NCI-H82 treated with DMSO at 0.1 percent for 48 hours (cell line): ENCODE measurements around the gene KIF6.

Experiments
- DNase-seq: peaks from one replicate; lab custom pipeline; 2025; ENCODE audit not compliant: unreplicated experiment; lab: John Stamatoyannopoulos, UW

KIF6 gene

DNA sequence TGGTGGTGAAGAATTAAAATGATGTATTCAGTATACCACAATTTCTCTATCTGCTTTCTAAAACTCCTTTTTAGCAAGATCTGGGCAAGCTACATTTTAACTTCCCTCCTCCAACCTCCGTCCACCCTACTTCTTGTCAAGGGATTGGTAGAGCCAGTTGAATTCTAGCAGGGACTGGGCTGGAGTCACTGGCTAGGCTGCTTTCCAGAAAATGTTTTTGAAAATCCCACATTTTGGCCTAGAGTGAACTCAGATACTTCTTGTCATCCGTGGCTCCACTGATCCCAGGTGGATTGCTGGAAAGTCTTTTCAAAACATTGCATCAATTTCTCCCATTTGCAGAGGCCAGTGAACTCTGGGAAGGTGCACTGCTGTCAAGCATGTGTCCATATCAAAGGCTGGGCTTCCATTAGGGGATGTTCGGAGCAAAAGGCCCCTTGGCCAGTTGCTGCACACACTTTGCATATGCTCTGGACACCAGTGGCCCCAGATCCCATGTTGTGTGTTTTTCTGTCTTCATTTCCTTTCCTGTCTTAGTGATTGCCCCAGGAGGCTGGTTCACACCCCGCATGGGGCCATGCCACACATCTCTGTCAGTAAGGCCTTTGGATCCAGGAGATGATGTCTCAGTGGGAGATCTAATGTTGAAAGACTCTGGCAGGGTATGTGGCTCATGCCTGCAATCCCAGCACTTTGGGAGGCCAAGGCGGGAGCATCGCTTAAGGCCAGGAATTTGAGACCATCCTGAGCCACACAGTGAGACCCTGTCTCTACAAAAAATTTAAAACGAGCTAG lies 391.4 kb downstream of the KIF6 start:
- DNase-seq, result no peak

DNA sequence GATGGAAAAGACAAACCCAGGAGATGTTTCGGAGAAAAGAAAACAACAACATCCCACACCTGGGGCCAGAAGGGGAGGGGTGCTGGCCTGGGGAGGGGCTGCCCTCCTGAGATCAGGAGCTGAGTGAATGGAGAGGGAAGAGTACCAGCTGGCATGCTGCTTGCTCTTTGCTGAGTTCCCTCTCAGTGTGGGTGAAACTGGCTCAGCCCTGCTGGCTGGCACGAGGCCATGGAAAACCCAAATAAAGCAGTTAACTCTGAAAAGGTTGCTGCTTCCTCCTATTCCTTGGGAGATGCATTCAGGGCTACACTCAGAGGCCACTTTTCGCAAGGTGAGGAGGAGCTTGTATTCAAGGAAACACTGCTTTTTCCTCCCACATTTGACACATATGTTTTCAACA lies 394.7 kb downstream of the KIF6 start:
- DNase-seq, result no peak

DNA sequence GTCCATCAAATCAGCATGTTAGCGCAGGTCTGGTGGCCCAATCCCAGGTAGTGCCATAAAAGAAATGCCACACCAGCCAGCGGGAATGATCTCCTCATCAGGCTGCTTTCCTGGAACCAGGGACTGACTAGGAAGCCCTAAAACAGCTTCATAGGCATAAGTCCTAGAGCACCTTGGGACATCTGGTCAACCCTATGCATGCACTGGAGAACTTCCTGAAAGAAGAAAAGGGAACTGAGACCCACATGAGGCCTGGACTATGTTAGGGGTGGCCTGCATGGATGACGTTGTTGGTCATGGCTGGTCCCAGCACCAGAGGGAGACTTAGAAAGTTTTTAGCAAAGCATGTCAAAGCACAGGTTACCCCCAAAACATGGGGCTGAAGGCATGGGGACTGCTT lies 395.2 kb downstream of the KIF6 start:
- no peak for DNase-seq

DNA sequence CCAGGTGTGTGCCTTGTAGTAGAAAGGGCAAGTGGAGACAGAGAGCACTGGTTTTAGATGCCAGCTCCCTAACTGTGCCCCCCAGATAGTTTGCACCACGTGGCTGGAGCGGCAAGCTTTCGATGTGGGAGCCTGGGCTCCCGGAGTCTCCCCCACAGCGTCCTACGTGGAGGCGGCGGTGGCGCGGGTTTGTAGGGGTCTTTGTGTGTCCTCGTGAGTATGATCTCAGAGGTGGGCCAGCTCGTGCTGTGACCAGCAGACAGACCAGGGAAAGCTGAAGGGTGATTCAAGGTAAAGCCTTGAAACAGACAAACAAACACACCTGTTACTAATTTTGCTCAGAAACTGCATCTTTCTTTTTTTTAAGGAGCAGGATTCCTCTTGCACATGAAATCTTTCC lies 397.1 kb downstream of the KIF6 start:
- no peak for DNase-seq

DNA sequence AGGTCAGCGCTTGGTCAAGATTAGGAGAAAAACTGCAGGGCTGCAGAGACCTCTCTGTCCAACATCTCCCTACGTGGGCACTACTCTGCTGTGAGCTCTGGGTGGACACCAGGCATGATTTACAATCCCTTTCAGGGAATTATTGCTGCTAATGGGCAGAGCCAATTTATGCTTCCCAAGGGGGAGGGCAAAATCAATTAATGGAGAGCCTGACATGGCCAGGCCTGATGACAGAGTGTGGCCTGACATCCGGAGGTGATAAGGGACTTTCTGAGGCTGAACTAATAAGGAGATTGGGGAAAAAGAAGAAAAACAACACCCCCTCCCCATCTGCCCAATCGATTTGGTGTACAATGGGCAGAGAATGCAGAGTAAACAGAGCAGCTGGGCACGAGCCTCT lies 397.7 kb downstream of the KIF6 start:
- DNase-seq, result peak; percentile 52

DNA sequence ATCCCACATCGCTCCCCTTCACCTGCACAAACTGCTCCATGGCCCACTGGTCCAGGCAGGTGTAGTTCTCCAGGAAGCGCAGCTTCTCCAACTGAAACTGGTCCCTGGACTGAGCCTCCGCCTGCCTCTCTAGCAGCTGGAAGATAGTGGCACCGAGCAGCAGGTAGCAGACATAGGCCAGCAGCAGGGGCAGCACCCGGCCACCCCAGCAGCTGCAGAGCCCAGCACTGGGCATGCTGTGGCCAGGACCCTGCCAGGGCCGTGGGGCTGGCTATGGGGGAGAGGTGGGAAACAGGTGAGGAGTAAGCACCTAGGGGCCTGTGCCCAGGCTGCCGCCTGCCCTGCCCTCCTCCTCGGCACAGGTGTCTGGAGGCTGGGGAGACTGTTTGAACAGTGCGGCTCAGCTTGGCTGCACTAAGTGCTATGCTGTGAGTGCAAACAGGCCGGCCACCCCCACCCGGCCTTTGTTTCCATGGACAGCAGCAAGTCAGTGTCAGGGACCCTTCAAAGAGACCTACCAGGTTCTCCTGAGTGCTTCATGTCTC lies 402.8 kb downstream of the KIF6 start, which contains the start of gene KCNK16:
Gene KCNK16, minus strand, starts transcription at position 397 of the 545 bp plus-strand sequence. Its CDS starts 162 bp downstream, at position 235.
- DNase-seq, result no peak

DNA sequence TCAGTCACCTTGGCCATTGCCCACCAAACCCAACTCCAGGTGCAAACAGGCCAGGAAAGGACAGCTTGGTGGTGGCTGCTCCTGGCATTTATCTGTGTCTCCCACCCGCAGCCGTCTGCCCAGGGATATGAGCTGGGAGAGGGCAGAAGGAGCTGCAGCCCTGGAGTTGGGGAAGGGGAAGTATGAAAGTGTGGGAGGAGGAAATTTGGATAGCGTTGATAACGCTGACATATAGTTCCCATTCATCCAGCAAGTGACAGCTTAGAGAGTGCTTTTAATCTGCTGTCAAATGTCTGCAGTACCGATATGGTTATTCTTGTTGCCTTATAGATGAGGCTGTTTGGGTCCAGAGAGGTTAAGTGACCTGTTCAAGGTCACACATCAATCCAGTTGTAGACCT lies 403.4 kb downstream of the KIF6 start:
- no peak for DNase-seq

DNA sequence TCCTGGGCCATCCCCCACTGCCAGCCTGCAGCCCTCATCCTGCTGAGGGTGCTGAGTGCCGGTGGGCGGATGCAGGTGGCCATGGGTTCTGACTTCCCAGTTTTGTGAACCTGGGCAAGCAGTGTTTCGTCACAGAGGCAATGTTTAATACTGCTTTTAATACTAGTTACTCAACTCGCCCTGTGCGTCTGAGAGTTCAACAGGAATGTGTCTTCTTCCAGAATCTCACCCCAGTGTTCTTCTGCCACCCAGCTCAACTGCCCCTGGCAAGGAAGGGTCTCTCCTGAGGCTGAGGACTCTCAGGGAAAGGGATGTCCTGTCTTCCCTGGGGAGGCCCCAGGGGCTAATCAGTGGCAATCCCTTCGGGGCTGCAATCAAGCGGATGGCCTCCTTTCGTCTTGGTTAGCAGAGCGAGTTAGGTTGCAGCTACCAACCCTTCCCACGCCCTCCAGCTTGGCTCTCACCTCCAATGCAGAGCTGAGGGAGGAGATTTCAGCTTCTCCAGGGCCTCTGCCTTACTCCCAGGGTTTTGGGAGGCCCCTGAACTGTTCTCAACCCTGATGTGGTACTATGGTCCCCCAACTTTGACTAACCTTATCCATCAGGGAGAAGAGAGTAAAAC lies 404.7 kb downstream of the KIF6 start:
- no peak for DNase-seq

DNA sequence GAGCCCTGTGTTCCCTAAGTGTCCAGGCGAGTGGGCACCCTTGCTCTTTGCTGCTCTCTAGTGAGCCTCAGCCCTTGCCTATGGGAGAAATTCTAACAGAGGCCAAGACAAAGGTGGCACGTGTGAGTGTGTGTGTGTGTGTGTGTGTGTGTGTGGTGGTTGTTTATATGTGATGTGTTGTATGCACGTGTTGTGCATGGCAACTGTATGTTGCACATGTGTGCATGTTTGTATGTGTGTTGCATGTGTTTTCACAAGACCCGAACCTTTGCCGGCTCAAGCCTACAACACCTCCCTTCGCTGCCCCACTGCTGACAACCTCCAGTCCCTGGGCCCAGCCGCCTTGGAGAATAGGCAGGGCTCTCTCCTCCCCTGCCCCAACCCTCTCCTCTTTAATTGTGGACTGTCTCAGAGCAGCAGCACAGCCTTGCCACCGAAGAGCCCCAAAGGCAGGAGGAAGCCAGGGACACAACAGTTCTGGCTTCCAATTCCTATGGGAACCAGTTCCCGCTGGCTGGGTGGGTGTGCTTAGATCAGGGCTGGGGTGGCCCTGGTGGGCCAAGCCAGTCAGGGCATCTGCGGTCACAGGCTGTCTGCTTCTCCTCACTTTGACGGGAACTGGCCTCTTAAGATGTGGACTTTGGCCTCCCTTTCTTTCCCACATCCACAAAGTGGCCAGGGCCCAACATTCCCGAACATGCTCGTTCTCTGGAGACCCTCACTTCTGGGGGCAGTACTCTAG lies 405.4 kb downstream of the KIF6 start:
- DNase-seq, result no peak

DNA sequence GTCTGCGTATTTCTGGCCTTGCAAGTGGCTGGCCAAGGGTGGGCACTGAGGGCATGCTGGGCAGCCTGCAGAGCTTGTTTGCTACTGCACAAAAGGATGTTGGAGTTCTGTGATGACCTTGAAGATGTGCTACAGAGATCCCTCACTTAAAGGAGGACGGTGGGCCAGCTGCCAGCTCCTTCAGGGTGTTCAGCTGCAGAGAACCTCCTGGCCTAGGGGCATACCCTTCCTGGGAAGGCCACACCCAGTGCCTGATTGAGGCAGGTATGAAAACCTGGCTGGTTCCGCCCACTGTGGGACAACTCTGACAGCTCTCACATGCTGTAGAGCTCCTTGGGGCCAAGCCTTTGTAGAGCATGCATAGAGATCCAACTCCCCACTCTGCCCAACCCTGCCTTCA lies 408.0 kb downstream of the KIF6 start:
- no peak for DNase-seq

DNA sequence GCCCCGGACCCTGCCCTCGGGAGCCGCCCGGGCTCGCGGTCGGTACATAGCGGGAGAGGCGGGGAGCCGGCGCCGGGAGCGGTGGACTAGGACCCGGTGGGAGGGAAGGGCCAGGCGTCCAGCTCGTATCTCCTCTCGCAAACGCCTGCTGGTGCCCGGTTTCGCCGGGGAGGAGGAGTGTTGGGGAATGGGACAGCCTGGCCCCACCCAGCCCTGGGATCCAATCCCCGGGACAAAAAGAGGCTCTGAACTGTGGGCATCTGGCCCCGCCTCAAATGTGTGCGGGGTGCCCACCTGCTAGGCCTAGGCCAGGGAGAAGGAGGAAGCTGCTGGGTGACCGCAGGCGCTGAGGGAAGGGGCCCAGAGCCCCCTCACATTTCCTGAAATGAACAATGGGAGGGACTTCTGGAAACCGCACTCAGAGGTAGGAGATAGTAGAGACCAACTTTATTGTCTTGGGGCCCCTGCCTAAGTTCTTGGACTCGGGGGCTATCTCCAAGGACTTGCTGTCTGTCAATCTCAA lies 410.9 kb downstream of the KIF6 start, which contains the start of gene KCNK17:
Gene KCNK17, minus strand, starts transcription at position 147 of the 523 bp plus-strand sequence. Its CDS starts 99 bp downstream, at position 48.
- no peak for DNase-seq

DNA sequence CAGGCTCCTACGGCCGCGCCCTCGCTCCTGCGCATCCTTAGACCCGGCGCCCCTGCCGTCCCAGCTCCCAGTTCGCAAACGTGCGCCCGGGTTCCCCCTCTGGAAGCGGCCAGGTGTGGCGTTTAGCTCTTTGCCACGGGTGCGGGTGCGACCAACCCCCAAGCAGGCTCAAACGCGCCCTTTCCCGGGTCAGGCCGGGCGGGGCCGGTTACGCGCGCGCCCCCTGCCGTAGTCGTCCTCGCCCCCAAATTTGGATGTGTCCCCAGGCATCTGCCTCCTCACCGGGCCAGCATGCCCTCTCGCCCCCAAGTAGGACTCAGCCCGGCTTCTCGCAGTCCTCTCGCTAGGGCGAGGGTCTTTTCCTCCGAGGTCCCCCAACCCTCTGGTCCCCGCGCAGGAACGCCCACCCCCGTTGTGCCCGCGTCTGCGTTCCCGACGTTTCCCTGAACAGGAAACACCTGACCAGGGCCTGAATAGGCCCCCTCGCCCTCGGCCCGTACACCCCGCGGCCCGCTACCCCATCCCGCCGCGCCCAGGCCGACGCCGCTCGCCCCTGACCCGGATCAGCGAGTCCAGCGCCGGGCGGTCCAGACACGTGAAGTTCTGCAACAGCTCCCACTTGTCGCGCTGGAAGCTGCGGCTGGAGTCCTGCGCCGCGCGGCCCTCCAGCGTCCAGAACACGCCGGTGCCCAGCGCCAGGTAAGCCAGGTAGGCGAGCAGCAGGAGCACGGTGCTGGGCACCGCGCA lies 411.5 kb downstream of the KIF6 start:
- no peak for DNase-seq

DNA sequence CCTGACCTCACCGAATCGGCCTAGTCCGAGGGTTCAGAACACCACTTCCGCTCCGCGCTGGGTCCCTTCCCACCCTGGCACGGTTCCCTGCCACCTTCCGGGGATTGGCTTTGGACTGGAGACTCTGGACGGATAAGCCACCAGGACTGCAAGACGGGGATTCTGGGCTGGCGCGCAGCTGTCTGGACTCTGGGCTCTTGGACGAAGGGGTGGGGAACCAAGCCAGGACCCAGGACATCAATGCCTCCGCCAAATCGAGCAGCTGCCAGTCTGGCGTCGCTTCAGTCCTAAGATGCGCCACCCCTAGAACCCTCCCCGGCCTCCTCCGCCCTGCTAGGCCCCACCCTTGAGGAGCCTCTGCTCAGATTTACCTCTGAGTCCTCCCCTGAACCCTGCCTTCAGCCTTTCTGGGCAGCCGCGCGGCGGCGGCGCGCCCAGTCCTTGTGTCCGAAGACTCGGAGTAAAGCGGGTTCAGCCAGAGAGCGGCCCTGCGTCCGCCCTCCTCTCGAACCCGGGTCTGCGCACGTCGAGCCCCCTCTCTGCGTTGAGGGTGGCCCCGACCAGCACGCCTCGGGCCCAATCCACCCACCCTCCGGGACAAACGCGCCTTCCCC lies 412.2 kb downstream of the KIF6 start:
- DNase-seq, result no peak

DNA sequence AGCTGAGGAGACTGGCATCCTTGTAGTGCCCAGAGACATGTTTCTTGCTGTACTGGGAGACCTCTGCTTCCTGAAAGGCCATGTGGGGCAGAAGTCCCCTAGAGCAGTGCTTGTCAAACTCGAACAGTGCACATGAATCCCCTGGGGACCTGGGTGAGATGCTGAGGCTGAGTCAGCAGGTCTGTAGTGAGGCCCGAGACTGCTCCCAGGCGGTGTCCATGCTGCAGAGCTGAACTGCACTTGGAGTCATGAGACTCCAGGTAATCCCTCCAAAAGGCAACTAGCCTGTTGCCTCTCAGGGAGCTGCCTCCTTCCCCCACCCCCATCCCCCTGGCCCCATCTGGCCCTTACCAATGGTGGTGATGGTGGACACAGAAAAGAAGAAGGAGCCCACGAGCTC lies 414.7 kb downstream of the KIF6 start:
- DNase-seq, result no peak

DNA sequence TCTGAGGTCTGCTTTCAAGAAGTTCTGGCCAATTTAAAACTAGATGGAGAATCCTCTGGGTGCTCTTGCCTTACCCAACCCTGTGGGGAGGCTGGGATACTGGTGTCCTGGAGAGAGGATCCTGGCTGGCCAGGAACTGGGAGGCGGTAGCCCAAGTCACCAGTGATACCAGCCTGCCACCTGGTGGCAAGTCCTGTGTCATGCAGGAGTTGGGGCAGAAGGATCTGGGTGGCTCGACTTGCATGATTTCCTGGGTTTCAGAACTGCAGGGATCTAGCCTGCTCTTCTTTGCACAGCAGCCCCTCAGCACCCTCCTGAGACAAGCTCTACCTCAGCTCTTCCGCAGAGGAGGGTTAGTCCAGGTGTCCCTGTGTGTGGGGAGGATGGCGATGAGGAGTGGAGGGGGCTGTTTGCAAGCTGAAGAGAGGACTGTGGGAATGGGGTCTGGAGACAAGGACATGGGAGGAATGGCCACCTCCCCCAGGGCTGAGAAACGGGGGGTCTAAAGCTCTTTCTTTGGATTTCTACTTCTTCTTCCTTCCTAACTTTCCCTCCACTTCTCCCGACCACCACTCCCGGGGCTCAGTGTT lies 415.2 kb downstream of the KIF6 start:
- DNase-seq, result peak; percentile 49

DNA sequence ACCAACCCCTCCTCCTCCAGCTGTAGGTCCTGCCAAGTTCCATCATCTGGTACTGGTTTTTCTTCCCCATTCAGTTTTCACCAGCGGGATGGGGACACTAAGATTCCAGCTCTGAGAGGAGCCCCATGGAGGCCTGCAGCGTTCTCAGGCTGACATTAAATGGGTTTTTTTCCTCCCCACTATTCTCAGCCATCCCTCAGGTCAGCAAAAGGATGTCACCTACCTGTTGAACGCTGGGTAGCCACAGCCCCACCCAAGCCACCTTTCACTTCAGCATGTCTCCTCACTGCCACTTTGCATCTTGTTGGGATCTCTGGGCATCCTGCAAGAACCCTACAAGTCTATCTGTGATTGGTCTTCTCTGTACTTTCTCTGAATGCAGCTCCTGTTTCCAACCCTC lies 417.7 kb downstream of the KIF6 start:
- DNase-seq, result no peak

DNA sequence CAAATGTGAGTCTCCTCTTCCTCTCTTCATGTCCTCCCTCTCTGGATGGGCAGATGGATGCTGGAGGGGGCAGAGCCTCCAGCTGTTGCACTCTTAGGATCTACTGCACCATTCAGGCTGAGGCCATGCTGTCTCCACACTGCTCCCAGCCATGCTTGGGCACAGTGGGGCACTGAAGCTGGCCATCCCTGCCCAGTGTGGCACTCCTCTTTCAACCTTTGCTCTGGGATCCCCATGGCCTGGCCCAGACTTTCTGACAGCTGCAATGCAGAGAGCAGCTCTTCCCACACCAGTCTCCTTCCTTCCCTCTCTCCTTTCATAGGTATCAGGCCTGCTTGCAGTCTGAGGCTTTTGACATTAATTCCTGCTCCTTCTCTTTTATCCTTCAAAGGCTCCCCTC lies 420.3 kb downstream of the KIF6 start:
- no peak for DNase-seq

DNA sequence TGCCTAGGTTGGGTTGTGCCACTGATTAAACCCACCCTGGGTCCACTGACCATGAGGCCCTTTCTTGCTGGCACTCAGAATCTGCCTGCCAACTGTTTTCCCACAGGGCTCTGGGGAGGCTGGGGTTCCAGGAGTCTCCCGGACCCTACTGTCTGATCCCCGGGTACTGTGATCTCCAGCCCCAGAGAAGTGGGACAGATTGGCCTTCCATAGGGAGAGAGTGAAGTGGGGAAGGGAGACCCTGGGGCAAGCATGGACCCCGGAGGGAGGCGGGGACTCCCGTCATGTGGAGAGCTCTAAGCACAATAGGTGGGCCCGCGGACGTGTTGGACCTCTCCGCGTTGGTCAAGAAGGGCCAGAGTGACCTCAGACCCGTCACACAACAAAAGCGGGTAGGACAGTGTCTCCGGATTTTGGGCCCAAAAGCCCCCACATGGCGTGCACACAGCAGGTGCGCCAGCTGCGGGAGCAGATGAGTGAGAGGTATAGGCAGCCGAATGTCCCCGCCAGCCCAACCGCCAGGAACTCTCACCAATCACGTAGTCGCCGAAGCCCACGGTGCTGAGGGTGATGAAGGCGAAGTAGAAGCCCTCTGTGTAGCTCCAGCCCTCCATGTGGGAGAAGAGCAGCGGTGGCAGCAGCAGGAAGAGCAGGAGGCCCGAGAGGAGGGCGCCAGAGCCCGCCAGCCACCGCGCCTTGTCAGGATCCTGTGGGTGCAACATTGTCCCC lies 421.6 kb downstream of the KIF6 start:
- DNase-seq, result no peak
